Ectodermal cell (in vitro differentiated cells): ENCODE measurements around the gene DDX56.

Experiments
- H3K27ac ChIP-seq: 2 replicates; pipeline ENCODE4 v1.7.0; 2013; ENCODE audit warnings: mild to moderate bottlenecking, low read depth, low read length; ENCODE audit not compliant: insufficient read depth, poor library complexity, severe bottlenecking
- H3K27me3 ChIP-seq: 2 replicates; pipeline ENCODE4 v1.7.0; 2013; ENCODE audit warnings: mild to moderate bottlenecking, low read length; ENCODE audit not compliant: insufficient read depth, control insufficient read depth, poor library complexity, severe bottlenecking
- H3K36me3 ChIP-seq: one replicate; pipeline ENCODE4 v1.7.0; 2013; ENCODE audit warnings: low read length; ENCODE audit not compliant: control insufficient read depth, insufficient read depth
- H3K4me1 ChIP-seq: one replicate; pipeline ENCODE4 v1.7.0; 2013; ENCODE audit warnings: low read length; ENCODE audit not compliant: control insufficient read depth, insufficient read depth
- H3K4me3 ChIP-seq: 2 replicates; pipeline ENCODE4 v1.7.0; 2013; ENCODE audit warnings: low read depth, low read length, control low read depth; ENCODE audit not compliant: insufficient read depth
- H3K9me3 ChIP-seq: 2 replicates; pipeline ENCODE4 v1.7.0; 2013; ENCODE audit warnings: mild to moderate bottlenecking, low read length, moderate library complexity; ENCODE audit not compliant: control insufficient read depth
- WGBS, 2 experiments: methylation state at CpG; one replicate each; pipeline ENCODE4 v1.1.7; 2013; ENCODE audit warnings: missing lambda C conversion rate in 2 of 2; 5-methylcytosine and 5-hydroxymethylcytosine counted together

The DDX56 gene

DNA sequence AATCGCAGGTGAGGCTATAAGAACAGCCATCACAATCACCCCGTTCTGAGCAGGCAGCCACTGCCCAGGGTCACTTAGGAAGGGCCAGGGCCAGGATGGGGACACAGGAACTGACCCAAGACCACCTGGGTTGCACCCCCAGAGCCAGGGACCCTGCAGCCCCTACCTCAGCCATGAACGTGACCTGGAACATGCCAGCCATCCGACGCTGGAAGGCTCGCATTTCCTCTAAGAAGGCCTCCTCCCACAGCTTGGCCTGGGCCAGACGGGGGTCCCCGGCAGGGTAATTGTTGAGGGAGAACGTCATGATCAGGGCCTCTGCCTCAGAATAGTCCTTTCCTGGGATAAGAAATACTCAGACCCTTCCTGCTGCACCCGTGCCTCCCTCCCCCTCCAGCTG is 37.6 kb downstream of the DDX56 start:
- WGBS, 2 experiments = 89% methylated on average over 10 of the region's 10 CpGs
- Histone ChIP-seq H3K36me3 (no peaks in the 10 kb centered on the region), H3K9me3 (no peaks in the 10 kb centered on the region), H3K27ac (no peak overlapping the region), H3K27me3 (no peaks in the 10 kb centered on the region), H3K4me1 (no peaks in the 10 kb centered on the region), H3K4me3 (no peak overlapping the region)

- Histone ChIP-seq H3K4me3 (no peak overlapping the region), H3K27me3 (no peaks in the 10 kb centered on the region), H3K36me3 (no peaks in the 10 kb centered on the region), H3K27ac (no peak overlapping the region), H3K9me3 (no peaks in the 10 kb centered on the region), H3K4me1 (no peaks in the 10 kb centered on the region)
- WGBS, 2 experiments = 92 to 94% methylated on average over 8 of the region's 8 CpGs
Measured at GRCh38 chr7:44535348-44536064, 38.2 kb downstream of the DDX56 start.

DNA sequence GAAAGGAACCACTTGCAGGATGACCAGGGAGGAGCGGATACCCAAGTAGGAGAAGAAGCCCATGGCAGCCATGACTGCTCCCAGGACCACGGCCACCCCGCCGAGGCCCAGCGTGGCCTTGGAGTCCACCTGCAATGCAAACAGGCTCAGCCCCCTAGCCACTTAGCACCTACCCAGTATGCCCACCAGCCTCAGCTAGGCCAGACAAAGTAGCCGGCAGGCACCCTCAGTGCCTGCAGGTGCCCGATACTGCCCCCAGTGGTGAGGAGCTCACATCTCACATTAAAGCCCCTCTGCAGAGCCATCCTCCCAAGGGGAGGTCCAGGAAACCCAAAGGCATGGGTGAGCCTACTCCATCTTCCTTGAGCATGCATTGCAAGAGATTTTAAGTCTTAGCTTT is 39.2 kb downstream of the DDX56 start:
- H3K9me3 ChIP-seq = no peaks in the 10 kb centered on the region
- 60 to 62% methylated on average over 7 of the region's 7 CpGs for WGBS, 2 experiments
- H3K36me3 ChIP-seq = no peaks in the 10 kb centered on the region
- H3K4me3 ChIP-seq = no peak overlapping the region
- no peaks in the 10 kb centered on the region for H3K4me1 ChIP-seq
- no peaks in the 10 kb centered on the region for H3K27me3 ChIP-seq
- H3K27ac ChIP-seq = no peak overlapping the region

DNA sequence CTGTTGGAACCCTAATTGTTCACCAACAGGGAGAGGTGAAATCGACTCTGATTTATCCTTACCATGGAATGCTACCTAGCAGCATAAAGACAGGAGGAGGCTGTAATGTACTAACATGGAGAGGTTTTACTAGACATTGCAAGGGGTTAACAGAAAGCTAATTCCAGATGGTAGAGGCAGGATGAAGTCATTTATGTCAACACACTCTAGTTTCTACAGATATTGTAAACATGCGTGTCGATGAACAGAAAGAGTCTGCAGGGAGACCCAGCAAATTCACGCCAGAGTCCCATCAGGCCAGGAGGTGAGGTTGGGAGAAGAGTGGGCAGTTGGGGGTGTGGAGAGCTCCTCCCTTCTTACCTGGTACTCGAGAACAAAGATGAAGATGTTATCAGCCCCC is 39.6 kb downstream of the DDX56 start:
- Histone ChIP-seq H3K27ac (no peak overlapping the region), H3K9me3 (no peaks in the 10 kb centered on the region)
- 89 to 94% methylated on average over 5 of the region's 5 CpGs for WGBS, 2 experiments

GRCh38 chr7:44533301-44534055 is 40.2 kb downstream of the DDX56 start:
- Histone ChIP-seq H3K36me3 (no peaks in the 10 kb centered on the region), H3K4me3 (no peak overlapping the region), H3K4me1 (no peaks in the 10 kb centered on the region), H3K27ac (no peak overlapping the region), H3K27me3 (no peaks in the 10 kb centered on the region), H3K9me3 (no peaks in the 10 kb centered on the region)
- 91 to 94% methylated on average over 8 of the region's 8 CpGs for WGBS, 2 experiments

More for the DNA sequence above, 39.6 kb downstream of the DDX56 start:
- Histone ChIP-seq H3K27me3 (no peaks in the 10 kb centered on the region), H3K4me1 (no peaks in the 10 kb centered on the region), H3K4me3 (no peak overlapping the region), H3K36me3 (no peaks in the 10 kb centered on the region)

- Histone ChIP-seq H3K9me3 (no peaks in the 10 kb centered on the region), H3K4me3 (no peak overlapping the region), H3K36me3 (no peaks in the 10 kb centered on the region), H3K27ac (no peak overlapping the region), H3K27me3 (no peaks in the 10 kb centered on the region), H3K4me1 (no peaks in the 10 kb centered on the region)
- 91% methylated on average over 17 of the region's 17 CpGs for WGBS, 2 experiments
Measured at GRCh38 chr7:44531421-44532380, 42.0 kb downstream of the DDX56 start.

DNA sequence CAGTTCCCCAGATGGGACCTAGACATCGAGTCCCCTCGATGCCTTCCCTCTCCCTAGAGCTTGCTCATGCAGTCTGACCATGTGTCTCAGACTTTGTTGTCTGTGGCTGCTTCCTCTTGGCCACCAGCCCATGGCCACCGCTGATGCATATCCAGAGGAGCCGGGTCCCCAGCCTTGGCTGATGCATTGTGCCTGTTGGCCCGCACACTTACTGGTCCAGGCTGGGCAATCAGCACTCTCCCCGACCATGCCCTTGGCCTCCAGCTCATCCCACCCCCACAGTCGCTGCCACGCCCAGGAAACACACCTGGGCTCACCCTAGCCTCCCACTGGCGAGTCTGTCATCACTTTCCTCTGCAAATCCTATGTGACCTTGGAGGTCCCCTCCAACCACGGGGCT is 42.7 kb downstream of the DDX56 start:
- no peaks in the 10 kb centered on the region for H3K9me3 ChIP-seq
- 91% methylated on average over 10 of the region's 10 CpGs for WGBS, 2 experiments
- H3K36me3 ChIP-seq = no peaks in the 10 kb centered on the region
- H3K27me3 ChIP-seq = no peaks in the 10 kb centered on the region
- H3K4me3 ChIP-seq = no peak overlapping the region
- H3K27ac ChIP-seq = no peak overlapping the region
- H3K4me1 ChIP-seq = no peaks in the 10 kb centered on the region

DNA sequence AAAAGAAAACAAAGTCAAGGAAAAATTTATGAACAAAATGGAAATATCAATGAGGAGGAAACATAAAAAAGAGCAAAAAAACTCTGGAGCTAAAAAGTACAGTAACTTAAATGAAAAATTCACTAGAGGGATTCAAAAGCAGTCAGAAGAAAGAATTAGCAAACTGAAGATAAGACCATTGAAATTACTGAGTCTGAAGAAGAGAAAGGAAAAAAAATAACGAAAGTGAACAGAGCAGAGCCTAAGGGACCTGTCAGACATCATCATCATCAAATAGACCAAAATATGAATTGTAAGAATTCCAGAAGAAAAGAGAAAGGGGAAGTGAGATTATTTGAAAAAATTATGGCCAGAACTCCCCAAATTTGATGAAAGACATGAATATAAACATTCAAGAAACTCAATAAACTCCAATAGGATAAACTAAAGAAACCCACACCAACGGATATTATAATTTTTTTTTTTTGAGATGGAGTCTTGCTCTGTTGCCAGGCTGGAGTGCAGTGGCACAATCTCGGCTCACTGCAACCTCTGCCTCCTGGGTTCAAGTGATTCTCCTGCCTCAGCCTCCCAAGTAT is 48.8 kb downstream of the DDX56 start:
- H3K36me3 ChIP-seq = no peaks in the 10 kb centered on the region
- H3K27ac ChIP-seq = no peak overlapping the region
- WGBS, 2 experiments = 91 to 96% methylated on average over 2 of the region's 3 CpGs
- H3K27me3 ChIP-seq = no peaks in the 10 kb centered on the region
- no peaks in the 10 kb centered on the region for H3K4me1 ChIP-seq
- H3K9me3 ChIP-seq = no peaks in the 10 kb centered on the region
- no peak overlapping the region for H3K4me3 ChIP-seq

DNA sequence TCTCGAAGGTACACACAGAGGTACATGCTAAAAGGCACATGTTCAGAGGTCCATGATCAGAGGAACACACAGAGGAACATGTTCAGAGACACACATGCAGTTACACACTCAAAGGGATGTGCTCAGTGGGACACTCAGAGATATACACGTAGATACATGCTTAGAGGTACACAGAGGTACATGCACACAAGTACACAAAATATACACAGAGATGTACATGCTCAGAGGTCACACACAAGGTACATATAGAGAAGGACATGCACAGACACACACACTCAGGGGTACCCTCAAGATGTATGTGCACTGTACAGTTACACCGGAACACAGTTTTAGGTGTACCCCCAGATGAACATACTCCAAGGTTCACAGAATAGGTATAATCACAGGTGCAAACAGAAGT is 51.4 kb downstream of the DDX56 start:
- no peak overlapping the region for H3K4me3 ChIP-seq
- WGBS, 2 experiments = 89 to 91% methylated on average over 3 of the region's 3 CpGs
- no peaks in the 10 kb centered on the region for H3K4me1 ChIP-seq
- H3K27me3 ChIP-seq = no peaks in the 10 kb centered on the region
- no peak overlapping the region for H3K27ac ChIP-seq
- no peaks in the 10 kb centered on the region for H3K9me3 ChIP-seq
- H3K36me3 ChIP-seq = no peaks in the 10 kb centered on the region
